AML-193 (cell line): ENCODE data around the gene GAB2.

Experiments used
- DNase-seq, 2 experiments: peaks; one replicate each; lab custom pipeline; 2025; lab: John Stamatoyannopoulos, UW

The GAB2 gene

GRCh38 chr11:78427615-78428265, 10.1 kb upstream of the GAB2 start:
- no peak for DNase-seq

DNA sequence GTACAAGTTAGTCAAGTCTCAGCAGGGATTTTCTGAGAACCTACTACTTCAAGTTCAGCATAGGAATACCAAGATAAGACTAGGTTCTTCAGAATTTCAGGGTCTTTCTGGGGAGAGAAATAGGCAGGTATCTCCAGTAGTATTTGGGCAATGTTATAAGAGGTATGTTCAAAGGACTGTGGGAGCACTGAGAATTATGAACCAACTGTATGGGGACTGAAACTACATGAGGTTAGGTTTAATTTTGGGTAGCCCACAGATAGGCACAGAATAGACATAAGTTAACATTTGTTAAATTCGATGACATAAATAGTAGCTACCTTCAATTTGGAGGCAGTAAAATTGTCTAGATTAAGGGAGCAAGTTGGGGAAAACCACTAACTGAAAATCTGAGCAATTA, 9.2 kb upstream of the GAB2 start:
- no peak for DNase-seq

GRCh38 chr11:78425399-78426070, 7.9 kb upstream of the GAB2 start:
- DNase-seq: no peak

GRCh38 chr11:78424334-78425270, 7.0 kb upstream of the GAB2 start:
- DNase-seq: peak; percentile 83 to 87

- no peak for DNase-seq
Observed at GRCh38 chr11:78423241-78423640, 5.6 kb upstream of the GAB2 start.

GRCh38 chr11:78420796-78421209, 3.2 kb upstream of the GAB2 start:
- DNase-seq: no peak

GRCh38 chr11:78420255-78420764, 2.7 kb upstream of the GAB2 start:
- DNase-seq: peak; percentile 10 to 11

GRCh38 chr11:78419327-78419726, 1.7 kb upstream of the GAB2 start:
- DNase-seq: no peak

DNA sequence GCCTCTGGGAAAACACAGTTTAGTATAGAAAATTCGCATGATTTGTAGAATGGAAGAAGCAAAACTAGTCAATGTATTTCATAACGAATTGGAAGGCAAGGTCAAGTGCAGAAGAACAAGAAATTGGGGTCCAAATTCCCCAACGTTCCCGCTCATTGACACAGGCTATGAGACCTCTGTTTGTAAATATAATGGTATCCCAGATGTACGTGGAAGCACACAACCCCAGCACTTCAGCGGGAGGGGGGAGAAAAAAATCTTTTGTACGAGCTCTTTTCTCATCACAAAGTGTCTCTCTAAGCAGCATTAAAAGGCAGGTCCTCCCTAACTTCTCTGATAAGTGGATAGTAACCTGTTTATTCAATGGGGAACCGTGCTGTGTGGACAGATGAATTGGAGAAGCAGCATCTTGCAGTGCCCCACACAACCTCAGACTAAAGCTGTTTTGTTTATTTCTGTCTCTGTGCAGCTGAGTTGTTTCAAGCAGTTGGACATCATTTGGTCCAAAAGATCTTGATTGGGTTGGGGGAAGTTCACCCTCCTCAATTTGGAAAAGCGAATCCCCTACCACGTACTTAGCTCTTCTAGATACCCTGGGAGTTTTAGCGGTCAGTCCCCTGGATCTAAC, 1.1 kb upstream of the GAB2 start:
- no peak for DNase-seq

DNA sequence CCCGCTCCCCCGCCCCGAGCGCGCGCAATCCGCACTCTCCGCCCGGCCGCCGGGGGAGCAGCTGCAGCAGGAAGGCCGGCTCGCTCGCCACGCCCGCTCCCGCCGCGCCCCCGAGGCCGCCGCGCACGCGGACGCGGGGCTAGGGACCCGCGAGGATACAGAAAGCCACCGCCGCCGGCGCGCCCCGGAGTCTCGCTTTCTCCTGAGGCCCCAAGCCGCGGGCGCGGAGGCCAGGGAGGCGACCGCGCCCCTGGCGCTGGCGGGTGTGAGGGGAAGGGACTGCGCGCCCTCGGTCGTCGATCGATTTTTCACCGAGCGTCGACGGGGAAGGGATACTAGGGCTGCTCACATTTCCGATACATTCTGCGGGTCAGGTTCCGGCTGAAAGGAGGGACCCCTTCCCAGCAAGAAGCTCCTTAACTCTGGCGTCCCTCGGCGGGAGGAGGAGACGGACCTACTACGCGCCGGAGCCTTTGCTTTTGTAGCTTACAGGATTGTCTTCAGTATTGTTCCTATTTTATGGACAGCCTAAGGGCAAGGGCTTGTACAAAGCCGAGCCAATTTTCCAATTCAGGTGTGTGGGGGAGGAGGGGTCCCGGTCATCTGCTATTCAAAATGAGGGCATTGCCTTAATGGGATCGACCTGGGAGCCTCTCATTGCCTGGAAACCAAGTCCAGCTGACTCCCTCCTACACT, 416 bp upstream of the GAB2 start:
- peak; percentile 55 to 64 for DNase-seq

- peak; percentile 73 to 81 for DNase-seq
Observed at GRCh38 chr11:78416285-78417174, 1.1 kb downstream of the GAB2 start.

DNA sequence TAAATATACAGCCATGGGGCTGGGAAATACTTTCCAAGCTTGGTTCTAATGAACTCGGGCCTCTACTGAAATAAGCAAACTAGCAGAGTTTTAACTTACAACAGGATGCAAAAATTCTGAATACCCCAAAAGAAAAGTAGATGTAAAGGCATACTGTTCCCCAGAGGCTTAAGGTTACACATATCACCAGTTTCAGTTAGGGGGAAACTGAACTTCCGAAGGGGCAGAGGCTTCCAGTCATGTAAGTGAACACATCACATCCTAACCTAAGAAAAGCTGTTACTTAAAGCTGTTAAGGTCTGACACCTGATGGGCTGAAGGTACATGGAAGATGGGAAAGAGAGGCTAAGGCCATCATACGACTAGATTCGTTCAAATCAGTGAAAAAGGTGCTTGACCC, 2.3 kb downstream of the GAB2 start:
- no peak for DNase-seq

DNA sequence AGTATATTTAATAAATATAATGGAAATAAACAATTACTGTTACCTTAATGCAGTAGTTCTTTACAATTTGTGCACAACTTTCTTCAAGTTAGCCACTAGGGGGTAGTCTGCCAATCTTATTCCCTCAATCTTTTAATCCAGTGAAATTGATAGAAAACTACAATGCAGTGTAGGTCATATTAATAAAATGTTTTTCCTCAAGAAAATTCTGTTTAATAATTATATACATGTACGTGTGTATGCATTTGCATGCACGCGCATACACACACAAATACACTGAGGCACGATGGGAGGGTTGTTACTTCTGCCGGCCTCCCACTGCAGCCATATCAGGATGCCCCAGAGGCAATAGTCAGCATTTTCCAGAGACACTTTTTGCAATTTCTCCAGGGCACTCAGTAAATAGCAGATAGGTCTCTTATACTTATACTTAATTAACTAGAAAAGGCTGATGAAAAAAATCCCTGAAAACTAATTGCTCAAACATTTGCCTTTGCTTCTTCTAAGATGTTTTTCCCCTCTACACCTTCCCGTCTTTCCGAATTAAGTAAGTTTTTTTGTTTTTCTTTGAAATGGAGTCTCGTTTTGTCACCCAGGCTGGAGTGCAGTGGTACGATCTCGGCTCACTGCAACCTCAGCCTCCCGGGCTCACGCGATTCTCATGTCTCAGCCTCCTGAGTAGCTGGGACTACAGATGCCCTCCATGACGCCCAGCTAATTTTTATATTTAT, 3.1 kb downstream of the GAB2 start:
- DNase-seq: peak; percentile 47 to 58

DNA sequence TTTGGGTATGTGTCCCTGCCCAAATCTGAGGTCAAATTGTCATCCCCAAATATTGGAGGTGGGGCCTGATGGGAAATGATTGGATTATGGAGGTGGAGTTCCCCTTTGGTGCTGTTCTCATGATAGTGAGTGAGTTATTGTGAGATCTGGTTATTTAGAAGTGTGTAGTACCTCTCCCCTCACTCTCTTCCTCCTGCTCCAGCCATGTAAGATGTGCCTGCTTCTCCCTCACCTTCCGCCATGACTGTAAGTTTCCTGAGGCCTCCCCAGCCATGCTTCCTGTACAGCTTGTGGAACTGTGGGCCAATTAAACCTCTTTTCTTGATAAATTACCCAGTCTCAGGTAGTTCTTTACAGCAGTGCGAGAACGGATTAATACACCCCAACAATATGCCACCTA, 9.0 kb downstream of the GAB2 start:
- DNase-seq: no peak

GRCh38 chr11:78406568-78407196, 10.9 kb downstream of the GAB2 start:
- no peak for DNase-seq

DNA sequence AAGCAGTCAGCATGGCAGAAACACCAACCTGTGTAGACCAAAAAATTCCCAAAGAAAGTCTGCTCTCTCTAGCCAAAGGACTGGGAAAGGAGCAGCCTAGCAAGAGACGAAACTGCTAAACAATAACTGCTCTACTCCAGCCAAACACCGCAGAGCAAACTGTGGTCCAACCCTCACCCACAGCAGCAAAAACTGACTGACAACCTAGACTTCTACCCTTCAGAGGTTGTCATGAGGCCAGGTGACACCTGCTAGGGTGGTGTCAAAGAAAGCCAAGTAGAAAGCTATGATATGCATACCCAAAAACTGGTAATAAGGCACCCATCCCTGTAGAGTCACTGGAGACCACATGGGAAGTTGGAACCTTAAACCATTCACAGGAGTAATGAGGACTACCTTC, 11.8 kb downstream of the GAB2 start:
- no peak for DNase-seq

DNA sequence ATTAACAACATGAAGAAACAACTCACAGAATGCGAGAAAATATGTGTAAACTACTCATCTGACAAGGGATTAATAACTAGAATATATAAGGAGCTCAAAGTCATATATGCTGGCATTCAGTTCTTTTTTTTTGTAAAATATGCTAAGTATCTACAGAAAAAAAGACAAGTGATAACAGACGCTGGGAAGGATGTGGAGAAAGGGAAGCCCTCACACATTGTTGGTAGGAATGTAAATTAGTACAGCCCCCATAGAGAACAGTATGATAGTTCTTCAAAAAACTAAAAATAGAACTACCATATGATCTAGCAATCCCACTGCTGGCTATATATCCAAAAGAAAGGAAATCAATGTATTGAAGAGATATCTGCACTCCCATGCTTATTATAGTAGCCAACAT, 13.8 kb downstream of the GAB2 start:
- no peak for DNase-seq

DNA sequence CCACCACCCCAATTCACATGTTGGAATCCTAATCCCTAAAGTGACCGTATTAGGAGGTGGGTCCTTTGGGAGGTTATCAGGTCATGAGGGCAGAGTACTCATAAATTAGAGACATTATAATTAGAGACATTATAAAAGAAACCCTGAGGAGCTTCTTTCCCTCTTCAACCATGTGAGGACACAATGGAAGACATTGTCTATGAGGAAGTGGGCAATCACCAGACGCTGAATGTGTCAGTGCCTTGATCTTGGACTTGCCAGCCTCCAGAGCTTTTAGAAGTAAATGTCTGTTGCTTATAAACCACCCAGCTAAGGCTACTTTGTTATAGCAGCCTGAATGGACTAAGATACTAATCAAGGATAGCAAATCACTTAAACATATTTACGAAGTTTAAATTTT, 14.8 kb downstream of the GAB2 start:
- DNase-seq: no peak

GRCh38 chr11:78400702-78401101, 16.9 kb downstream of the GAB2 start:
- DNase-seq: no peak
